Measurements from ENCODE around the gene ZNF804A.

DNA sequence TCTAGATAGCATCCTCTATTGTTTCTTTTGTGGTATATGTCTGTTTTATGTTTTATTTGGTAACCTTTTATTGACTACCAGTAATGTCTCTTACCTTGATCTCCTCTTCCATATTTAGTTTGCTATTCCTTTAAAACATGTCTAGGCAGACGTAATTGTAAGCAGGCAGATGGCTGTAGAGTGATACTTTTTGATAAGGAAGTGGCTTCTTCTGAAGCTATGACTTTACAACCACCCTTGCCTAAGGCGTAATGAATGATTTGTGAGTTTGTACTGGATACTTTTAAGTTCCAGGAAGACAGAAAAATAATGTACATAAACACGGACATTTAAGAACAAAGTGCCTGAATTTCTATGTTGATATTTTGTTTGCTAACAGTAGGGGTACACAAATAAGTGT is 85.6 kb downstream of the ZNF804A start:
- TF ChIP-seq EZH2 (IDR thresholded peaks at IDR 0.05; ENCODE audit: borderline replicate concordance, low read depth, low read length, severe bottlenecking): no peak
- TF ChIP-seq, protein P1, sequence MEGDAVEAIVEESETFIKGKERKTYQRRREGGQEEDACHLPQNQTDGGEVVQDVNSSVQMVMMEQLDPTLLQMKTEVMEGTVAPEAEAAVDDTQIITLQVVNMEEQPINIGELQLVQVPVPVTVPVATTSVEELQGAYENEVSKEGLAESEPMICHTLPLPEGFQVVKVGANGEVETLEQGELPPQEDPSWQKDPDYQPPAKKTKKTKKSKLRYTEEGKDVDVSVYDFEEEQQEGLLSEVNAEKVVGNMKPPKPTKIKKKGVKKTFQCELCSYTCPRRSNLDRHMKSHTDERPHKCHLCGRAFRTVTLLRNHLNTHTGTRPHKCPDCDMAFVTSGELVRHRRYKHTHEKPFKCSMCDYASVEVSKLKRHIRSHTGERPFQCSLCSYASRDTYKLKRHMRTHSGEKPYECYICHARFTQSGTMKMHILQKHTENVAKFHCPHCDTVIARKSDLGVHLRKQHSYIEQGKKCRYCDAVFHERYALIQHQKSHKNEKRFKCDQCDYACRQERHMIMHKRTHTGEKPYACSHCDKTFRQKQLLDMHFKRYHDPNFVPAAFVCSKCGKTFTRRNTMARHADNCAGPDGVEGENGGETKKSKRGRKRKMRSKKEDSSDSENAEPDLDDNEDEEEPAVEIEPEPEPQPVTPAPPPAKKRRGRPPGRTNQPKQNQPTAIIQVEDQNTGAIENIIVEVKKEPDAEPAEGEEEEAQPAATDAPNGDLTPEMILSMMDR (IDR thresholded peaks at IDR 0.05; ENCODE audit: borderline replicate concordance, extremely low read depth, low read length, poor library complexity, severe bottlenecking): no peak
